HL-60 (cell line): Measurements from ENCODE around the gene RAD23A.
"Not testable (repeated sequence)": the region's sequence is repeated elsewhere in the genome, so short reads cannot be mapped to it uniquely, and the experiment has no call there.

Experiments
- DNase-seq, 2 experiments: peaks; one replicate each; pipeline ENCODE4 v3.0.0-alpha.2; 2010 to 2020; ENCODE audit warnings: low read depth in 1 of 2, low spot score in 1 of 2
- H3K27ac ChIP-seq: fragments of 250-450 bp; sonication (Bioruptor Pico); replicated peaks from 2 replicates; pipeline ENCODE4 v1.5.1; 2020; ENCODE audit warnings: mild to moderate bottlenecking, moderate library complexity
- H3K27me3 ChIP-seq: fragments of 250-450 bp; sonication (Bioruptor Pico); 2 replicates; pipeline ENCODE4 v1.5.1; 2021; ENCODE audit warnings: mild to moderate bottlenecking, moderate library complexity; ENCODE audit not compliant: insufficient read depth, poor library complexity, severe bottlenecking
- H3K4me3 ChIP-seq: replicated peaks from 2 replicates; pipeline ENCODE4 v1.5.1; 2011; ENCODE audit warnings: mild to moderate bottlenecking, control low read depth, low read length; ENCODE audit not compliant: insufficient read depth
- GABPA ChIP-seq: IDR thresholded peaks from 2 replicates; pipeline ENCODE4 v1.6.1; 2012; ENCODE audit warnings: low read depth
- POLR2AphosphoS5 ChIP-seq: IDR thresholded peaks from 2 replicates; pipeline ENCODE4 v1.6.1; 2012; ENCODE audit warnings: low read depth
- SPI1 ChIP-seq: IDR thresholded peaks from 2 replicates; pipeline ENCODE4 v1.6.1; 2012; ENCODE audit warnings: low read depth, mild to moderate bottlenecking, borderline replicate concordance
- TF ChIP-seq, protein P1 (sequence below): IDR thresholded peaks from one replicate; pipeline ENCODE4 v1.5.1; 2011; ENCODE audit warnings: low read length, control low read depth, inconsistent platforms; ENCODE audit not compliant: insufficient read depth
- TF ChIP-seq, protein P2 (sequence below): IDR thresholded peaks from 2 replicates; pipeline ENCODE4 v1.6.1; 2012; ENCODE audit warnings: low read depth; ENCODE audit not compliant: insufficient replicate concordance

Gene RAD23A

DNA sequence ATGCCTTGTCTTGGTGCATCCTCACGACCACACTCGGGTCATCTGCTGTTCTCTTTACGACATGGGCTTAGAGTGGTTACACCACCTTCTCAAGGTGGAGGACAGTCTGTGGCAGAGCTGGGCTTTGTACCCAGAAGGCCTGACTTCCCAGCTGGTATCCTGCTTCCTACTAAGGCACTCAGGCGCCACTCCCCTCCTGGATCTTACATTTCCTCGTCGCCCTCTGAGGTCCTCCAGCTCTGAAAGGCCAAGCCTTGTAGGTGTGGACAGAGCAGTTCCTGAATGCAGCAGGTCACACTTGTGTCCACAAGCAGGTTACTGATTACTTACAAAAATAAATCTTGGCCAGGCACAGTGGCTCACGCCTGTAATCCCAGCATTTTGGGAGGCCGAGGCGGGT lies 38.5 kb upstream of the RAD23A start:
- H3K27me3 ChIP-seq: no peaks in the 10 kb centered on the region
- TF ChIP-seq SPI1: no peak
- TF ChIP-seq, protein P1, sequence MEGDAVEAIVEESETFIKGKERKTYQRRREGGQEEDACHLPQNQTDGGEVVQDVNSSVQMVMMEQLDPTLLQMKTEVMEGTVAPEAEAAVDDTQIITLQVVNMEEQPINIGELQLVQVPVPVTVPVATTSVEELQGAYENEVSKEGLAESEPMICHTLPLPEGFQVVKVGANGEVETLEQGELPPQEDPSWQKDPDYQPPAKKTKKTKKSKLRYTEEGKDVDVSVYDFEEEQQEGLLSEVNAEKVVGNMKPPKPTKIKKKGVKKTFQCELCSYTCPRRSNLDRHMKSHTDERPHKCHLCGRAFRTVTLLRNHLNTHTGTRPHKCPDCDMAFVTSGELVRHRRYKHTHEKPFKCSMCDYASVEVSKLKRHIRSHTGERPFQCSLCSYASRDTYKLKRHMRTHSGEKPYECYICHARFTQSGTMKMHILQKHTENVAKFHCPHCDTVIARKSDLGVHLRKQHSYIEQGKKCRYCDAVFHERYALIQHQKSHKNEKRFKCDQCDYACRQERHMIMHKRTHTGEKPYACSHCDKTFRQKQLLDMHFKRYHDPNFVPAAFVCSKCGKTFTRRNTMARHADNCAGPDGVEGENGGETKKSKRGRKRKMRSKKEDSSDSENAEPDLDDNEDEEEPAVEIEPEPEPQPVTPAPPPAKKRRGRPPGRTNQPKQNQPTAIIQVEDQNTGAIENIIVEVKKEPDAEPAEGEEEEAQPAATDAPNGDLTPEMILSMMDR: no peak
- DNase-seq: no peak
- H3K4me3 ChIP-seq: no peak overlapping the region
- H3K27ac ChIP-seq: no peak overlapping the region

DNA sequence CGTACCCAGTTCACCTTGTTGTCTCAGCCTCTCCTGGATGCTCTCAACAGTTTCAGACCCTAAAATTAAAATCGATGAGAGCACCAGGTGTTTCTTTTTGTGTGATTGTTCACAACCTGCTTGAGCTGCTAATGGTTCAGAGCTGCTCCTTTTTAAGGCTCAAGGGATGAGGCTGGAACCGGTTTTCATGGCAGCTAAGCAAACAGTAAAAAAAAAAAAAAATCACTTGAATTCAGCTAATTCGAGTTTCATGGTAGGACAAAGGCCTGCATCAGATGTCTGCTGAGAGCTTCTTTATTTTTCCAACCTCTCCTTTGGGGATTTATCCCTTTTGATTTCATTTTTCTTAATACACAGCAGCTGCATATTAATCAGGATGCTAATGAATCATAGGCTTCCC lies 33.1 kb upstream of the RAD23A start:
- H3K27ac ChIP-seq: peak overlapping the region; percentile 97
- TF ChIP-seq POLR2AphosphoS5 (no peak), SPI1 (no peak), GABPA (no peak)
- TF ChIP-seq, protein P1: no peak
- TF ChIP-seq, protein P2, sequence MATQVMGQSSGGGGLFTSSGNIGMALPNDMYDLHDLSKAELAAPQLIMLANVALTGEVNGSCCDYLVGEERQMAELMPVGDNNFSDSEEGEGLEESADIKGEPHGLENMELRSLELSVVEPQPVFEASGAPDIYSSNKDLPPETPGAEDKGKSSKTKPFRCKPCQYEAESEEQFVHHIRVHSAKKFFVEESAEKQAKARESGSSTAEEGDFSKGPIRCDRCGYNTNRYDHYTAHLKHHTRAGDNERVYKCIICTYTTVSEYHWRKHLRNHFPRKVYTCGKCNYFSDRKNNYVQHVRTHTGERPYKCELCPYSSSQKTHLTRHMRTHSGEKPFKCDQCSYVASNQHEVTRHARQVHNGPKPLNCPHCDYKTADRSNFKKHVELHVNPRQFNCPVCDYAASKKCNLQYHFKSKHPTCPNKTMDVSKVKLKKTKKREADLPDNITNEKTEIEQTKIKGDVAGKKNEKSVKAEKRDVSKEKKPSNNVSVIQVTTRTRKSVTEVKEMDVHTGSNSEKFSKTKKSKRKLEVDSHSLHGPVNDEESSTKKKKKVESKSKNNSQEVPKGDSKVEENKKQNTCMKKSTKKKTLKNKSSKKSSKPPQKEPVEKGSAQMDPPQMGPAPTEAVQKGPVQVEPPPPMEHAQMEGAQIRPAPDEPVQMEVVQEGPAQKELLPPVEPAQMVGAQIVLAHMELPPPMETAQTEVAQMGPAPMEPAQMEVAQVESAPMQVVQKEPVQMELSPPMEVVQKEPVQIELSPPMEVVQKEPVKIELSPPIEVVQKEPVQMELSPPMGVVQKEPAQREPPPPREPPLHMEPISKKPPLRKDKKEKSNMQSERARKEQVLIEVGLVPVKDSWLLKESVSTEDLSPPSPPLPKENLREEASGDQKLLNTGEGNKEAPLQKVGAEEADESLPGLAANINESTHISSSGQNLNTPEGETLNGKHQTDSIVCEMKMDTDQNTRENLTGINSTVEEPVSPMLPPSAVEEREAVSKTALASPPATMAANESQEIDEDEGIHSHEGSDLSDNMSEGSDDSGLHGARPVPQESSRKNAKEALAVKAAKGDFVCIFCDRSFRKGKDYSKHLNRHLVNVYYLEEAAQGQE: no peak
- no peak for DNase-seq
- no peaks in the 10 kb centered on the region for H3K27me3 ChIP-seq
- H3K4me3 ChIP-seq: no peak overlapping the region

DNA sequence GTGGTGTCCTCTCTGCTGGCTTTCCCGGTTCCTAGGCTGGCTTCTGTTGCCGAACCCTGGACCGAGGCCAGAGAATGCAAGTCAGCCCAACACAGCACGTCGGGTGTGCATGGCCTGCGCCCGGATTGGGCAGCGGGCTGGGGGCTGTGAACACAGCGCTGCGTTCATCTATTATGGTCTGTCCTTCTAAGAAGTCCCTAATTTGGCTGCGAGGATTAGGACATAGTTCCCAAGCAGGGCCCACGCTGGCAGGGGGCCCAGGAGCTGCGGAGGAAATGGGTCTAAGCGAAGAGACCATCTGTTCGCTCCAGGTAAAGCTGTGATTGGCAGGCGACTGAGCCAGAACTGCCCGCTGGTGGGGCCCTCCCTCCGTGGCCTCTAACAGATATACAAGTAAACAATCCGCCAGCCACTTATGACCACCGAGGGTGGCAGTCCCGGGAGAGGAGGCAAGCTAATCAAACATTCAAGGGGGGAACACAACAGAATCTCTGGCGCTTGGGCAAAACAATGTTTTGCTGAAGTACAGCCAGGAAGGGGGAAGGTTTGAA lies 32.6 kb upstream of the RAD23A start:
- TF ChIP-seq, protein P2: no peak
- no peak for TF ChIP-seq GABPA
- TF ChIP-seq POLR2AphosphoS5: no peak
- TF ChIP-seq, protein P1: no peak
- TF ChIP-seq SPI1: no peak; the same call in 1 of the 2 replicates
- Histone ChIP-seq H3K27me3 (no peaks in the 10 kb centered on the region), H3K27ac (peak overlapping the region; percentile 97), H3K4me3 (no peak overlapping the region)
- peak in 1 of 2 experiments; percentile 53 for DNase-seq

DNA sequence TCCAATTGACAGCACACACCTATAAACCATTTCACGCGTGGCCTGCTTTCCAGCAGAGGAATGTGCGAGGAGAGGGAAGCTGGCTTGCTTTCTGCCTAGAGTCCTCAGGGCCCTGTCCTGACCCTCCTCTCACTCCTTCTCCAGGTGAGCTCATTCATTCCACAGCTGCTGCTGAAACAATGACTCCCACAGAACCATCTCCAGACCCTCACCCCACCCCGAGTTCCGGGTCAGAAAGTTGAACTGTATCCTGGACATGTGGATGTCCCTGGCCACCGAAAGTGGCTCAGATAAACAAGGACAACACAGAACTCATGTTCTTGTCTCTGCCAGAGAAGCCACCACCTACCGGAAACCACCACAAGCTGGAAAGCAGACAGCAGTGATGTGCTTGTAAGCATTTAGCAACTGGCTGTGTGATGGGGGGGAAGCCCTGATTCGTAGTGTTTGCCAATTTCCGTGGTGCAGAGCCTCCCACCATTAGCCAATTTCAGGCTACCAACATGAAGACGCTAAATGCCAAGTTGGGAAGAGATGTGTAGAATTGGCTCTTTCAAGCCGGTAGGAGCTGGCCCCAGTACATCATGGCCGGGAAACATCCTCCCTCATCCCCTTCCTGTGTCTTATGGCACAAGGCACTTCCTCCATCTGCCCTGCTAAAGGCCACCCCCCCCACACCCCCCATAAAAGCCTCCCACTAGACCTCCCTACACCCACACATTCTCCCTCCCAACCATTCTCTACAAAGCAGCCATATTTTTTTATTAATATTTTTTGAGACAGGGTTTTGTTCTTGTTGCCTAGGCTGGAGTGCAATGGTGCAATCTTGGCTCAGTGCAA lies 31.6 kb upstream of the RAD23A start:
- TF ChIP-seq, protein P1: no peak
- peak; percentile 97 for TF ChIP-seq POLR2AphosphoS5
- peak; percentile 62; the same call in 1 of the 2 replicates for TF ChIP-seq SPI1
- TF ChIP-seq, protein P2: peak; percentile 55
- TF ChIP-seq GABPA: peak; percentile 28; the same call in 1 of the 2 replicates
- peak; percentile 75 to 97 for DNase-seq
- Histone ChIP-seq H3K27me3 (no peaks in the 10 kb centered on the region), H3K4me3 (no peak overlapping the region), H3K27ac (peak overlapping the region; percentile 97)

DNA sequence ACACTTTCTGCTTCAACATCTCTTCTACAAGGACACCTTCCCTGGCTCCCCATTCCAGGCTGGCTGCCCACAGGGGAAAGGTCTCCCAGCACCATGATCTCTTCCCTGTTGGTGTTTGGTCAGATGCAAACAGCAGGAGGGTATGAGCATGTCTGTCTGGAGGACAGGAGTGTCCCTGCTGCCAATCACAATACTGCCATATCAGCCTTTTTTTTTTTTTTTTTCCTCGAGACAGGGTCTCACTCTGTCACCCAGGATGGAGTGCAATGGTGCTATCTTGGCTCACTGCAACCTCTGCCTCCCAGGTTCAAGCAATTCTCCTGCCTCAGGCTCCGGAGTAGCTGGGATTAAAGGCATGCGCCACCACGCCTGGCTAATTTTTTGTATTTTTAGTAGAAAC lies 29.8 kb upstream of the RAD23A start:
- not testable (repeated sequence) for H3K27me3 ChIP-seq, H3K4me3 ChIP-seq, DNase-seq, H3K27ac ChIP-seq
